ENCODE measurements around the gene MORC3.

GRCh38 chr21:36323032-36323431 lies 3.0 kb downstream of the MORC3 start:
- TF ChIP-seq CTCF (IDR thresholded peaks at IDR 0.05; ENCODE audit: low read depth, low read length, poor library complexity, severe bottlenecking) (no peak), EZH2phosphoT487 (IDR thresholded peaks at IDR 0.05; ENCODE audit: borderline replicate concordance, low read length) (no peak)
